RWPE2 (cell line): ENCODE results near the gene PMM2.
"Not testable (repeated sequence)": the region's sequence is repeated elsewhere in the genome, so short reads cannot be mapped to it uniquely, and the experiment has no call there.

ENCODE experiments used
- ATAC-seq: fragments of 200-7000 bp; cut with Tn5 transposase; 3 replicates; pipeline ENCODE4 v1.9.1; 2021; ENCODE audit warnings: low read depth
- DNase-seq: peaks from one replicate; pipeline ENCODE4 v3.0.0-alpha.2; 2020; ENCODE audit warnings: low spot score
- H3K27ac ChIP-seq: fragments of 450-650 bp; 2 replicates; pipeline ENCODE4 v1.5.1; 2017; ENCODE audit warnings: mild to moderate bottlenecking; ENCODE audit not compliant: poor library complexity, severe bottlenecking
- H3K27me3 ChIP-seq: fragments of 250-450 bp; sonication (Bioruptor Pico); 2 replicates; pipeline ENCODE4 v1.5.1; 2021; ENCODE audit warnings: mild to moderate bottlenecking, moderate library complexity; ENCODE audit not compliant: insufficient read depth, poor library complexity, severe bottlenecking
- H3K36me3 ChIP-seq: fragments of 250-450 bp; sonication (Bioruptor Pico); 2 replicates; pipeline ENCODE4 v1.5.1; 2020; ENCODE audit warnings: low read depth, mild to moderate bottlenecking, moderate library complexity
- H3K4me1 ChIP-seq: fragments of 250-450 bp; sonication (Bioruptor Pico); 2 replicates; pipeline ENCODE4 v1.5.1; 2021; ENCODE audit warnings: mild to moderate bottlenecking, moderate library complexity; ENCODE audit not compliant: insufficient read depth, poor library complexity, severe bottlenecking
- H3K4me3 ChIP-seq: fragments of 250-450 bp; sonication (Bioruptor Pico); 2 replicates; pipeline ENCODE4 v1.5.1; 2021; ENCODE audit warnings: mild to moderate bottlenecking, moderate library complexity; ENCODE audit not compliant: severe bottlenecking
- H3K9me3 ChIP-seq: fragments of 250-450 bp; sonication (Bioruptor Pico); 2 replicates; pipeline ENCODE4 v1.5.1; 2021; ENCODE audit warnings: mild to moderate bottlenecking, moderate library complexity; ENCODE audit not compliant: severe bottlenecking
- CTCF ChIP-seq: fragments of 450-650 bp; IDR thresholded peaks from one replicate; pipeline ENCODE4 v1.5.1; 2017; ENCODE audit warnings: mild to moderate bottlenecking, moderate library complexity; ENCODE audit not compliant: poor library complexity, severe bottlenecking

The PMM2 gene

GRCh38 chr16:8777217-8777616 is 20.4 kb upstream of the PMM2 start:
- no peaks in the 10 kb centered on the region for H3K27me3 ChIP-seq
- no peak overlapping the region for H3K4me3 ChIP-seq
- DNase-seq: no peak
- TF ChIP-seq CTCF: no peak
- no peak overlapping the region for H3K27ac ChIP-seq
- peaks cover 12% of the 10 kb centered on the region; the same call in 1 of the 2 replicates for H3K36me3 ChIP-seq
- no peak for ATAC-seq
- no peaks in the 10 kb centered on the region for H3K4me1 ChIP-seq
- H3K9me3 ChIP-seq: no peaks in the 10 kb centered on the region

GRCh38 chr16:8781797-8782196 is 15.8 kb upstream of the PMM2 start:
- Histone ChIP-seq H3K4me1 (no peaks in the 10 kb centered on the region), H3K27me3 (no peaks in the 10 kb centered on the region), H3K36me3 (0 out of 2 replicates have a peak, but pooled peaks cover 6% of the 10 kb centered on the region), H3K27ac (no peak overlapping the region), H3K9me3 (no peaks in the 10 kb centered on the region), H3K4me3 (no peak overlapping the region)
- DNase-seq (no peak), ATAC-seq (no peak)
- no peak for TF ChIP-seq CTCF

GRCh38 chr16:8782673-8783072 is 15.0 kb upstream of the PMM2 start:
- no peak for DNase-seq
- no peaks in the 10 kb centered on the region for H3K27me3 ChIP-seq
- no peaks in the 10 kb centered on the region for H3K9me3 ChIP-seq
- 0 out of 2 replicates have a peak, but pooled peaks cover under 1% of the 10 kb centered on the region for H3K36me3 ChIP-seq
- no peaks in the 10 kb centered on the region for H3K4me1 ChIP-seq
- no peak for TF ChIP-seq CTCF
- no peak overlapping the region for H3K27ac ChIP-seq
- H3K4me3 ChIP-seq: no peak overlapping the region
- ATAC-seq: no peak

GRCh38 chr16:8785408-8785807 is 12.2 kb upstream of the PMM2 start:
- H3K27ac ChIP-seq: no peak overlapping the region
- H3K9me3 ChIP-seq: no peaks in the 10 kb centered on the region
- no peak for TF ChIP-seq CTCF
- no peaks in the 10 kb centered on the region for H3K4me1 ChIP-seq
- no peaks in the 10 kb centered on the region for H3K27me3 ChIP-seq
- H3K36me3 ChIP-seq: no peaks in the 10 kb centered on the region
- DNase-seq: no peak
- no peak overlapping the region for H3K4me3 ChIP-seq
- no peak for ATAC-seq

GRCh38 chr16:8786316-8786715 is 11.3 kb upstream of the PMM2 start:
- H3K27me3 ChIP-seq, ATAC-seq, H3K27ac ChIP-seq, H3K4me3 ChIP-seq, H3K36me3 ChIP-seq, H3K4me1 ChIP-seq, H3K9me3 ChIP-seq, DNase-seq: not testable (repeated sequence)
